ENCODE data around the gene PMEL.
A peak's percentile ranks its signal among the peaks of the same experiment; 100 is the strongest.
"Not testable (repeated sequence)": the region's sequence is repeated elsewhere in the genome, so short reads cannot be mapped to it uniquely, and the experiment has no call there.

PMEL gene

GRCh38 chr12:55927588-55928502 lies 38.0 kb downstream of the PMEL start, which contains the start of gene PYM1:
Gene PYM1, minus strand, starts transcription at chr12:55927894. Its CDS starts 133 bp downstream, at chr12:55927761.
- Histone ChIP-seq H3K4me1 (peaks cover 0 to 44% (median 32%) of the 10 kb centered on the region in 4 donors), H3K36me3 (peaks cover 0 to 5% (median 2%) of the 10 kb centered on the region in 3 donors), H3K9me3 (no peaks in the 10 kb centered on the region), H3K27ac (peak within 1 kb of the TSS; percentile 90 to 95), H3K4me3 (peak within 1 kb of the TSS; percentile 83 to 88), H3K27me3 (no peaks in the 10 kb centered on the region)
- TF ChIP-seq, protein P1, sequence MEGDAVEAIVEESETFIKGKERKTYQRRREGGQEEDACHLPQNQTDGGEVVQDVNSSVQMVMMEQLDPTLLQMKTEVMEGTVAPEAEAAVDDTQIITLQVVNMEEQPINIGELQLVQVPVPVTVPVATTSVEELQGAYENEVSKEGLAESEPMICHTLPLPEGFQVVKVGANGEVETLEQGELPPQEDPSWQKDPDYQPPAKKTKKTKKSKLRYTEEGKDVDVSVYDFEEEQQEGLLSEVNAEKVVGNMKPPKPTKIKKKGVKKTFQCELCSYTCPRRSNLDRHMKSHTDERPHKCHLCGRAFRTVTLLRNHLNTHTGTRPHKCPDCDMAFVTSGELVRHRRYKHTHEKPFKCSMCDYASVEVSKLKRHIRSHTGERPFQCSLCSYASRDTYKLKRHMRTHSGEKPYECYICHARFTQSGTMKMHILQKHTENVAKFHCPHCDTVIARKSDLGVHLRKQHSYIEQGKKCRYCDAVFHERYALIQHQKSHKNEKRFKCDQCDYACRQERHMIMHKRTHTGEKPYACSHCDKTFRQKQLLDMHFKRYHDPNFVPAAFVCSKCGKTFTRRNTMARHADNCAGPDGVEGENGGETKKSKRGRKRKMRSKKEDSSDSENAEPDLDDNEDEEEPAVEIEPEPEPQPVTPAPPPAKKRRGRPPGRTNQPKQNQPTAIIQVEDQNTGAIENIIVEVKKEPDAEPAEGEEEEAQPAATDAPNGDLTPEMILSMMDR (IDR thresholded peaks at IDR 0.05): no peak
- DNase-seq: peak; percentile 84 to 88
- intact Hi-C loops (cut with DNase I; ENCODE audit: low total_unique reads): no loop called here

DNA sequence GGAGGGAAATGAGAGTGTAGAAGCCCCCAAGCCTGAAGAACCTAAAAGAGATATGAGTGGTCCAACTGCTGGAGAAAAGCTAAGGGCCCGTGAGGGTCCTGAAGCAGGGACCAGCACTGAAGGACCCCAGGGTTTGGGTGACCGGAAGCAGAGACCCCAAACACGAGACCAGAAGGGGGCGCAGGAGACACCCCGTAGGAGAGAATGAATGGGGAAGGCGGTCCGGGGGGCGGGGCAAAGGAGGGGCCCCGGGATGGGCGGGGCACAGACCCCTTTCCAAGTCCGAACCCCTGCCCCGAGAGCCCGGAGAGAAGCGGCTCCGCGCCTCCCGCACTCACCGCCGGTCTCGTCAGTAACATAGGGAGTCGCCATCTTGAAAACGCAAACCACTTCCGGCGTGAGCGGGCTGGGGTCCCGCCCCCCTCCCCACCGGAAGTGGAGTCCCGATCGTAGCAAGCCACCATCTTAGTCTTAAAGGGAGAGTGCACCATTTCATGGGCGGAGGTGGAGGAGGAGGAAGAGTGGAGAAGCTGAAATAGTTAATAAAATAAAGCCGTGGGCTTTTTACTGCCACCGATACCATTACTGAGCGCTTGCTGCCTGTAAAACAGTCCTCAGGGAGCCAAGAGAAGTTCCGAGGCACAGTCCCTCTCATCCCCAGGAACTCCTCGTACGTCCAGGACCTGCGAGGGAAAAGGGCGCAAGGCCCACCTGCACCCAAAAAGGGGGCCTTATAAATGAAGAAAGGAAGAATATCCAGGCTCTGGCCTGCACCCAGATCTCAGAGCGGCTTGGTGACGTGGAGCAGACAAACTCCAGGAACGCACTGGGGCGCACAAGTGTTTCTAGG lies 38.9 kb downstream of the PMEL start:
- peak; percentile 87 to 94 for DNase-seq
- Histone ChIP-seq H3K27me3 (no peaks in the 10 kb centered on the region), H3K4me3 (peak overlapping the region; percentile 83 to 88), H3K4me1 (peaks cover 0 to 39% (median 28%) of the 10 kb centered on the region in 4 donors), H3K27ac (peak overlapping the region; percentile 90 to 95), H3K36me3 (peaks cover 0 to 14% (median 10%) of the 10 kb centered on the region in 3 donors), H3K9me3 (no peaks in the 10 kb centered on the region)
- TF ChIP-seq, protein P1 (IDR thresholded peaks at IDR 0.05): peak; percentile 56 to 64
- intact Hi-C loops (cut with DNase I; ENCODE audit: low total_unique reads): no loop called here

GRCh38 chr12:55925870-55926737 lies 39.7 kb downstream of the PMEL start:
- intact Hi-C loops (cut with DNase I; ENCODE audit: low total_unique reads): no loop called here
- Histone ChIP-seq H3K36me3 (peaks cover 0 to 17% (median 12%) of the 10 kb centered on the region in 3 donors), H3K9me3 (no peaks in the 10 kb centered on the region), H3K27me3 (no peaks in the 10 kb centered on the region), H3K4me1 (peaks cover 0 to 38% (median 28%) of the 10 kb centered on the region in 4 donors), H3K4me3 (peak overlapping the region; percentile 83 to 88), H3K27ac (peak overlapping the region; percentile 90 to 95)
- no peak for DNase-seq
- TF ChIP-seq, protein P1 (IDR thresholded peaks at IDR 0.05): no peak

- no peak for DNase-seq
- Histone ChIP-seq H3K4me3 (no peak overlapping the region), H3K27ac (no peak overlapping the region), H3K36me3 (peaks cover 0 to 17% (median 12%) of the 10 kb centered on the region in 3 donors), H3K4me1 (peaks cover 0 to 38% (median 21%) of the 10 kb centered on the region in 4 donors), H3K9me3 (no peaks in the 10 kb centered on the region), H3K27me3 (no peaks in the 10 kb centered on the region)
- intact Hi-C loops (cut with DNase I; ENCODE audit: low total_unique reads): no loop called here
- TF ChIP-seq, protein P1 (IDR thresholded peaks at IDR 0.05): no peak
These were observed 40.5 kb downstream of the PMEL start for GRCh38 chr12:55925371-55925770.

- intact Hi-C loops (cut with DNase I; ENCODE audit: low total_unique reads): not testable (repeated sequence)
These were observed 42.2 kb downstream of the PMEL start for GRCh38 chr12:55923648-55924047.

More at GRCh38 chr12:55923648-55924047, 42.2 kb downstream of the PMEL start:
- H3K27me3 ChIP-seq, H3K27ac ChIP-seq, DNase-seq, H3K4me3 ChIP-seq, H3K9me3 ChIP-seq: not testable (repeated sequence)
- Histone ChIP-seq H3K36me3 (peaks cover 0 to 17% (median 12%) of the 10 kb centered on the region in 3 donors), H3K4me1 (peaks cover 0 to 36% (median 15%) of the 10 kb centered on the region in 4 donors)

All from tibial artery (tissue), 4 donors.